ENCODE data around the gene DHX15. TPM values are rescaled to one million over a fixed set of nuclear protein-coding genes. Genes with fewer than 3 reads are reported as not detected.

Gene DHX15
- total and polyA plus RNA-seq, 2 of the 13 experiments (the other 11 are each of a cell fraction or from before 2014, with no cell fraction given) = 92.9 to 165 TPM

GRCh38 chr4:24594887-24595286 is 10.5 kb upstream of the DHX15 start (continued):
- TF ChIP-seq AHDC1 (CRISPR knock-in tag; IDR thresholded peaks at IDR 0.05; ENCODE audit: borderline replicate concordance) (0 out of 2 replicates have a peak, but pooled peaks have one; percentile 17), TARDBP (CRISPR knock-in tag; IDR thresholded peaks at IDR 0.05) (0 out of 2 replicates have a peak, but pooled peaks have one; percentile 22), RXRB (CRISPR knock-in tag; IDR thresholded peaks at IDR 0.05; ENCODE audit: borderline replicate concordance) (0 out of 2 replicates have a peak, but pooled peaks have one; percentile 11), SYNCRIP (IDR thresholded peaks at IDR 0.05; ENCODE audit: insufficient read depth, low read depth, low read length) (no peak)

GRCh38 chr4:24589448-24589847 is 5.1 kb upstream of the DHX15 start:
- ATAC-seq (no peak), DNase-seq (ENCODE audit: low spot score) (no peak), FAIRE-seq (no peak)
- Histone ChIP-seq H3K79me2 (ENCODE audit: insufficient read depth, low read length) (no peaks in the 10 kb centered on the region), H2AFZ (ENCODE audit: low read length) (no peak overlapping the region), H3K9me3 (ENCODE audit: low read length) (no peaks in the 10 kb centered on the region), H3K27me3 (ENCODE audit: control insufficient read depth in 1 of 2, insufficient read depth in 2 of 2, low read length in 2 of 2) (no peaks in the 10 kb centered on the region), H4K20me1 (ENCODE audit: insufficient read depth, low read length) (no peaks in the 10 kb centered on the region), H3K4me2 (ENCODE audit: low read depth, low read length) (no peak overlapping the region), H3K4me1 (ENCODE audit: insufficient read depth, low read length) (peaks cover 17% of the 10 kb centered on the region), H3K4me3 (replicated peaks in 1 of 3; ENCODE audit: insufficient read depth in 1 of 3, low read depth in 2 of 3, low read length in 3 of 3) (no peak overlapping the region), H3K27ac (ENCODE audit: extremely low read length, insufficient read depth, low read length) (no peak overlapping the region), H3K36me3 (replicated peaks in 1 of 2; ENCODE audit: control insufficient read depth in 1 of 2, insufficient read depth in 2 of 2, low read length in 2 of 2) (no peaks in the 10 kb centered on the region), H3K9ac (ENCODE audit: insufficient read depth, low read depth, low read length) (no peak overlapping the region)
- intact Hi-C loops (cut with micrococcal nuclease; ENCODE audit: unreplicated experiment) (no loop called here), in situ Hi-C loops (cut with HindIII; ENCODE audit: extremely low pct_ligation_motif_present, low pct_unique_long_range_greater_than_20kb) (loop anchor here (25.0 kb wide), 1 partner anchor 702 kb away; the partner anchor contains the start of gene PPARGC1A)
- ChIA-PET CTCF (ENCODE audit: low intra/inter-chr PET ratio, low total read pairs) (no interaction called here), POLR2A (no interaction called here)
- no TSS peak for BruUV-seq (replicated peaks)
- 32% methylated on average over 2 of the region's 2 CpGs for WGBS (ENCODE audit: low lambda C conversion rate)
- TF ChIP-seq ZNF484 (CRISPR knock-in tag; IDR thresholded peaks at IDR 0.05; ENCODE audit: borderline replicate concordance, low read depth) = no peak
- no peak for TF ChIP-seq ZNF275 (CRISPR knock-in tag; IDR thresholded peaks at IDR 0.05; ENCODE audit: borderline replicate concordance)
- no peak for TF ChIP-seq ZNF138 (CRISPR knock-in tag; IDR thresholded peaks at IDR 0.05; ENCODE audit: low read depth)
- no peak for TF ChIP-seq ZSCAN20 (CRISPR knock-in tag; IDR thresholded peaks at IDR 0.05; ENCODE audit: borderline replicate concordance)

All from HepG2 (cell line).